HG02571 (cell line): ENCODE measurements around the gene FNIP2.
"Not testable (repeated sequence)": the region's sequence is repeated elsewhere in the genome, so short reads cannot be mapped to it uniquely, and the experiment has no call there.

Experiments
- ATAC-seq: cut with Tn5 transposase; IDR thresholded peaks from one replicate; pipeline ENCODE4 v1.9.1; 2021; ENCODE audit warnings: mild to moderate bottlenecking, moderate library complexity; ENCODE audit not compliant: unreplicated experiment

The FNIP2 gene

GRCh38 chr4:158865520-158866177 lies 96.8 kb downstream of the FNIP2 start:
- no peak for ATAC-seq

GRCh38 chr4:158869001-158869400 lies 100.2 kb downstream of the FNIP2 start:
- ATAC-seq = no peak

GRCh38 chr4:158869761-158870160 lies 100.9 kb downstream of the FNIP2 start:
- no peak for ATAC-seq

GRCh38 chr4:158870282-158870625 lies 101.4 kb downstream of the FNIP2 start:
- no peak for ATAC-seq

DNA sequence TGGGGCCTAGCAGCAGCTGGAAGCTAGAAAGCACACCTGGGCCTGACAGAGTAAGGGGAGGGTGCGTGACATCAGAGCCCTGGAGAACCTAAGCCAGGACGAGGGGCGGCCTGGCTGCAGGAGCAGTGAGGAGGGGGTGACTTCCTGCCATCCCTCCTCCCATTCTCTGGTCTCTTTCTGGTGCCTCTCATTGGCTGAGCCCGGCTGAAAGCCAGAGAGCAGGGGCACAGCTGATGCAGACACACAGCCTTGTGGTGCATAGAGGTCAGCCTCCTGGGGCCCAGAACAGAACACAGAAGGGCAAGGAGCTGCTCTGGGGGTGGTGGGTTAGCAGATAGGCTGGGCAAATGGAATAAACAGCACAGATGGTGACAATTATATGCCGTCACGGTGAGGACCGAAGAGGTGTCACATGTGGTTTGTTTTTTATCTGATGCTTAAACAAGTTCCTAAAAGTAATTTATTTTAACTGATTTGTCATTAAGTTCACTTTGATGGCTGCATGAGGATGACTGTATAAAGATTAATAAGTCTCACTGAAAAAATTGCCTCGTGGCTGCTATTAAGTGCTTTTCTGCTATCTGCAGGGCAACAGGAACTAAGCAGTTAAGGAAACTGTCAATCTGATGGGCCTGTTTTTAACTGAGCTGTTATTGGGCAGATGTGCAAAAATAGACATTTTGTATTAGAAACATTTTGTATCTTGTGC lies 102.0 kb downstream of the FNIP2 start:
- no peak for ATAC-seq

- ATAC-seq = no peak
Observed at GRCh38 chr4:158871335-158871724, 102.5 kb downstream of the FNIP2 start.

DNA sequence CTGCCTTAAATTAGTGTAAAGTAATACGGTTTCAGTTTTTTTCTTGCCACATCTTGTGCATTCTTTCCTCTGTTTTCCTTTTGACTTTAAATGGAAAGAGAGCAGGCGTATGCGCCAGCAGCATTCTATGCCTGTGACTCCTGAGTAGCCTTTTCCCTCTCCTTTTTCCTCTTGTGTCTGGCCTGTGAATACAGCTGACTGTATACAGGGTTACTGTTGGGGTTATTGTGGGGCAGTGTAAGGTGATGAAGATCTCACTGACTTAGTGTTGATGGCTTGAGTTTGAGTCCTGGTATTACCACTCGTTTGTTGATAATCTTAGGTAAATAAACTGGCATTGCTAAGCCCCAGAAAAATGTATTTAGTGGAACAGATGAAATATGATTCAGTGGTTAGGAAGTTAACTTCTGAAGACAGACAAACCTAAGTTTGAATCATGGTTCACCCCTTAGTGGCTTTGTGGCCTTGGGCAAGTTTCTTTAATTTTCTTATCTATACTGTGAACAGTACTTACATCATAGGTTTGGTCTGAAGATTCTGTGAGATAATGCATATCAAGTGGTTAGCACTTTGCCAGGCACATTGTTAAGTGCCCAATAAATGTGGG lies 105.1 kb downstream of the FNIP2 start:
- ATAC-seq = no peak

DNA sequence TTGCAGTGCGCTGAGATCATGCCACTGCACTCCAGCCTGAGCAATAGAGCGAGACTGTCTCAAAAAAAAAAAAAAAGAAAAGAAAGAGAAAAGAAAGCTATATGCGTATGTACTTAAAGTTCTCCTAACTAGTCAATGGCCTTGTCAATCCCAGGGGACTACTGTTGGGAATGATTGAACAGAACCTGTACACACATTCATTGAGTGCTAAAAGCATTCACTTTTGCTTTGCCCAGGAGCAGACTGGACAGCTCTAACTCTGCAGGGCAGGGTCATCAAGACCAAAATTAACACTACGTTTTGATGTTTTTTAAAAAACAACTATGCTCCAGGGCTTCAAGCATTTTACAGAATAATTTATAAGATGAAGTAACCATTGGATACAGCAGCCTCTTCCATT lies 106.2 kb downstream of the FNIP2 start:
- ATAC-seq = no peak

DNA sequence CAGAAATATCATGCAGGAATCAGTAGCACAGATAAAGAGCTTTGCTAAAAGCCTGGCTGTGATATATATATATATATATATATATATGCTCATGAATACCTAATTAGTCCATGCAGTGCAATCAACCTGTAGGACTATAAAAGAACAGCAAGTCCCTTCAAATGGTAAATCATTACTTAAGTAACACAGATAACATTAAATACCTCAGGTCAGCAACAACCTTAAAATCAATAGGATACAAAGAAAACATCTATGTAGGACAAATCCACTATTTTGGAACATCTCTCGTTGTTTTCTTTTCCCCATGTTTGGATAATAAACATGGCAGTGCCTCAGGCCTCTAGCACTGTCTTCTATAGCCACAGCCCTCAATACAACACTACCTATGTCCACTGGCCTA lies 106.6 kb downstream of the FNIP2 start:
- ATAC-seq = no peak

DNA sequence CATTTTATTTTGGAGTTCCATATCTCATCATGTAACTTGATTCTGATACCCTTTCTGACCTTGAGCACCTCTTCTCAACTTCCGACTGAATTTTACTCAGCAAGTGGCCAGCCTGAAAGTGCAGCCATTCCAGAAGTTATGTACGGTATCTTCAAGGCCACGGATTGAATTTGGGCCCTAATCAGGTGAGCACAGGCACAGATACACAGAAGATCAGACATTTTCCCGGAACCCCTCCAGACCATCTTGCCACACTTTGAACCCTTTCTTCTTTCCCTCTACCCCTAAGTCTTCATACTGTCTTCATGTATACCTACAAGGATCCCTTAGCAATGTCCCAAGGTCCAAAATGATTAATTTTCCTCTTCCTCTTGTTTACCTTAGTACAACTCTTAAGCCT lies 108.2 kb downstream of the FNIP2 start:
- no peak for ATAC-seq

DNA sequence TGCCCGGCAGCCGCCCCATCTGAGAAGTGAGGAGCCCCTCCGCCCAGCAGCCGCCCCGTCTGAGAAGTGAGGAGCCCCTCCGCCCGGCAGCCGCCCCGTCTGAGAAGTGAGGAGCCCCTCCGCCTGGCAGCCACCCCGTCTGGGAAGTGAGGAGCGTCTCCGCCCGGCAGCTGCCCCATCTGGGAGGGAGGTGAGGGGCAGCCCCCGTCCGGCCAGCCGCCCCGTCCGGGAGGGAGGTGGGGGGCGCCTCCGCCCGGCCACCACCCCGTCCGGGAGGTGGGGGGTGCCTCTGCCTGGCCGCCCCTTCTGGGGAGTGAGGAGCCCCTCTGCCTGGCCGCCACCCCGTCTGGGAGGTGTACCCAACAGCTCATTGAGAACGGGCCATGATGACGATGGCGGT lies 113.3 kb downstream of the FNIP2 start:
- not testable (repeated sequence) for ATAC-seq

DNA sequence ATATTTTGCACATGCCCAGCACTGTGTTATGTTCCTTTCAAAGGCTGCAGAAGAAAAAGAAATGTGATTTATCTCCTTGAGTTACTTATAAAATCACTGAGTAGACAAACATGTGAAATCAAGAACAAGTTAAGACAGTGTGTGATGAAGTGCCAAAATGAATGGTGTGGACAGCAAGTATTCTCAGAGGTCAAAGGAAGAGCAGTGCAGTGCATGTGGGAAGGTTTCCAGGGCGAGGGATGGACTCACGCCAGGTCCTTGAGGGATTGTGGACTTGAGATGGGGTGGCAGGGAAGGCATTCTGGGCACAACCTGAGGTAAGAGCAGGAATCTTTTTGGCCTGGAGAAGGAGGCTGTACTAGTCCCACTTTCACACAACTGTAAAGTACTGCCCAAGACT lies 115.5 kb downstream of the FNIP2 start:
- ATAC-seq = no peak

DNA sequence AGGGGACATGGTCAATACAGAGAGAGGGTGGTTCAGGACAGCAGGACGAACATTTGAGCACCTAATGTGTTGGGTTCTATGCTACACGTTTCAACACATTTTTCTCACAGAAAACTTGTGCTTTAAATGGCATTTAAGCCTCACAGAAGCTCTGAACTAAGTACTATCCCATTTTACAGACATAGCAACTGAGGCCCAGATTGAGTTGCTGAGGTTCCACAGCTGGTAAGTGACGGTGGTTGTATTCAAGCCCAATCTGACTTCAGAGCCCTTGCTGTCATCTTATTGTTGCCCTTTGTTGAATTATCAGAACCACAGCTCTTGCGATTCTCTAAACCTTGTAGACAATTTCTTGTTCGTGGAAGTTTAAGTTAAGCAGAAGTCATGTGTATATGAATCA lies 116.7 kb downstream of the FNIP2 start:
- ATAC-seq = no peak

GRCh38 chr4:158890294-158890693 lies 121.5 kb downstream of the FNIP2 start:
- ATAC-seq = no peak

DNA sequence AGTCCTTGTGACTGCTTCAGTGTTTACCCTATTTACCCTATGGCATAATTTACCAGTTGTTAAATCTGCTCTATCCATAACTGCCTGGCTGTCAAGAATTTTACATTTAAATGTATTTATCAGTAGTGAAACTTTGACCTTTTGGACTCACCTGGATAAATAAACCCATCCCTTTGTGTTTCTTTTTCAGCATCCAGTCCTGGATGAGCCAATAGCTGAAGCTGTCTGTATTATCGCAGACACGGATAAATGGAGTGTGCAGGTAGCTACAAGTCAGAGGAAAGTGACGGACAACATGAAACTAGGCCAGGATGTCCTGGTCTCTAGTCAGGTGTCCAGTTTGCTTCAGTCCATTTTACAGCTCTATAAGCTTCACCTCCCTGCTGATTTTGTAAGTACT lies 122.4 kb downstream of the FNIP2 start:
- no peak for ATAC-seq

GRCh38 chr4:158894826-158895225 lies 126.0 kb downstream of the FNIP2 start:
- no peak for ATAC-seq

DNA sequence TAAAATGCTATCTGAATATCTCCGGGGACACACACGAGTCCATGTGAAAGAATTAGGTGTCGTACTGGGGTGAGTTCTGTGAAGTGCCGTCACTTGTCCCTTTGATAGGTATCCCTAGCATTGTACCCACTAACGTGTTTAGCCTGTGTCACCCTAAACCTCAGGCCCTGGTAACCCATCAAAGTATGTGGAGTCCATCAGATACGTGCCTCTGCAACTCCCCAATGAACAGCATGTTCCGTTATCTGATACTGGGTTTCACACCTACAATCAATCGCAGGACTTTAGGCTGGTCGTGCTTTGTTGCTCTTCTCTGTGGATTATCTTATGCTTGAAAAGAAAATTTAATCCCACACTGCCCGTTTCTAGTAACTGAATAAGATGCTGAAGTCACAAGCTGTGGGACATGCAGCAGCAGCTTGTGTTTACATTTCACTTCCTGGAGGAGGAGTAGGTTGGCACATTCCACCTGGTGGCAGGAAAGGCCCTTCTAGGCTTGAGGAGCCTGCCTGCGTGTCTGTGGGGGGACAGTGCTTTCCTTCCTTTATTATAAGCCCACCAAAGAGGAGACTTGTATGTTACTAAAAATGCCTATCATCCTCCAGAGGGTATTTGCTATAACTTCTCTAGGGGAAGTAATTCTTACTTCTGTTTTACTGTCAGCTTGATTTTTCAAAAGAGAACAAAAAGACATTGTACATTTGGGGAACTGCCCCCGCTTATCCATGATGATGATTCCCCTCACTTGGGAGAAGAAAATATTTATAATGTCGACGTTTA lies 127.2 kb downstream of the FNIP2 start:
- ATAC-seq = no peak

GRCh38 chr4:158896577-158897238 lies 127.9 kb downstream of the FNIP2 start:
- not testable (repeated sequence) for ATAC-seq

DNA sequence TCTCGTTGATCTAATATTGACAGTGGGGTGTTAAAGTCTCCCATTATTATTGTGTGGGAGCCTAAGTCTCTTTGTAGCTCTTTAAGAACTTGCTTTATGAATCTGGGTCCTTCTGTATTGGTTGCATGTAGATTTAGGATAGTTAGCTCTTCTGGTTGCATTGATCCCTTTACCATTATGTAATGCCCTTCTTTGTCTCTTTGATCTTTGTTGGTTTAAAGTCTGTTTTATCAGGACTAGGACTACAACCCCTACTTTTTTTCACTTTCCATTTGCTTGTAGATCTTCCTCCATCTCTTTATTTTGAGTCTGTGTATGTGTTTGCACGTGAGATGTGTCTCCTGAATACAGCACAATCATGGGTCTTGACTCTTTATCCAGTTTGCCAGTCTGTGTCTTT lies 131.6 kb downstream of the FNIP2 start:
- not testable (repeated sequence) for ATAC-seq

DNA sequence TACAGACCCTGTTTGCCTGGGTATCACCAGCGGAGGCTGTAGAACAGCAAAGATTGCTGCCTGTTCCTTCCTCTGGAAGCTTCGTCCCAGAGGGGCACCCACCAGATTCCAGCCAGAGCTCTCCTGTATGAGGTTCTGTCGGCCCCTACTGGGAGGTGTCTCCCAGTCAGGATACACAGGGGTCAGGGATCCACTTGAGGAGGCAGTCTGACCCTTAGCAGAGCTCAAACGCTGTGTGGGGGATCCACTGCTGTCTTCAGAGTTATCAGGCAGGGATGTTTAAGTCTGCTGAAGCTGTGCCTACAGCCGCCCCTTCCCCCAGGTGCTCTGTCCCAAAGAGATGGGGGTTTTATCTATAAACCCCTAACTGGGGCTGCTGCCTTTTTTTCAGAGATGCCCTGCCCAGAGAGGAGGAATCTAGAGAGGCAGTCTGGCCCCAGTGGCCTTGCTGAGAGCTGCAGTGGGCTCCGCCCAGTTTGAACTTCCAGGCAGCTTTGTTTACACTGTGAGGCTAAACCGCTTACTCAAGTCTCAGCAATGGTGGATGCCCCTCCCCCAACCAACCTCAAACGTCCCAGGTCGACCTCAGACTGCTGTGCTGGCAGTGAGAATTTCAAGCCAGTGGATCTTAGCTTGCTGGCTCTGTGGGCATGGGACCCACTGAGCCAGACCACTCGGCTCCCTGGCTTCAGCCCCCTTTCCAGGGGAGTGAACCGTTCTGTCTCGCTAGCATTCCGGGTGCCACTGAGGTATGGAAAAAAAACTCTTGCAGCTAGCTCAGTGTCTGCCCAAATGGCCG lies 133.7 kb downstream of the FNIP2 start:
- ATAC-seq = not testable (repeated sequence)
